Mesenchymal stem cell (in vitro differentiated cells and primary cell): ENCODE results near the gene NRAS.

Source experiments
- DNase-seq: peaks from one replicate; pipeline ENCODE4 v3.0.0-alpha.2; 2013
- H2AFZ ChIP-seq: one replicate; pipeline ENCODE4 v1.6.1; 2013; ENCODE audit warnings: low read depth, mild to moderate bottlenecking, control low read depth, inconsistent platforms, low read length, moderate library complexity
- H2AK5ac ChIP-seq: 2 replicates; pipeline ENCODE4 v1.6.1; 2013; ENCODE audit warnings: low read length, moderate library complexity, mild to moderate bottlenecking, inconsistent platforms; ENCODE audit not compliant: severe bottlenecking
- H2BK120ac ChIP-seq: one replicate; pipeline ENCODE4 v1.6.1; 2013; ENCODE audit warnings: low read depth, mild to moderate bottlenecking, inconsistent platforms, low read length, moderate library complexity
- H2BK12ac ChIP-seq, 2 experiments: one replicate each; pipeline ENCODE4 v1.6.1; 2013; ENCODE audit warnings: inconsistent platforms in 2 of 2, low read length in 2 of 2, mild to moderate bottlenecking in 2 of 2, moderate library complexity in 2 of 2, control low read depth in 1 of 2
- H2BK15ac ChIP-seq: one replicate; pipeline ENCODE4 v1.6.1; 2013; ENCODE audit warnings: mild to moderate bottlenecking, low read depth, inconsistent platforms; ENCODE audit not compliant: poor library complexity, severe bottlenecking
- H2BK5ac ChIP-seq: 2 replicates; pipeline ENCODE4 v1.6.1; 2013; ENCODE audit warnings: low read depth, mild to moderate bottlenecking, low read length, control low read depth, inconsistent platforms; ENCODE audit not compliant: poor library complexity, severe bottlenecking
- H3K14ac ChIP-seq, 2 experiments: one replicate each; pipeline ENCODE4 v1.6.1; 2013; ENCODE audit warnings: inconsistent platforms in 2 of 2, low read length in 2 of 2, control low read depth in 1 of 2, mild to moderate bottlenecking in 1 of 2, moderate library complexity in 1 of 2
- H3K18ac ChIP-seq, 2 experiments: one replicate each; pipeline ENCODE4 v1.6.1; 2013; ENCODE audit warnings: inconsistent platforms in 2 of 2, low read length in 2 of 2, control low read depth in 1 of 2, low read depth in 1 of 2, mild to moderate bottlenecking in 1 of 2
- H3K23ac ChIP-seq, 2 experiments: one replicate each; pipeline ENCODE4 v1.6.1; 2013; ENCODE audit warnings: inconsistent platforms in 2 of 2, low read length in 2 of 2, mild to moderate bottlenecking in 2 of 2, moderate library complexity in 2 of 2, control low read depth in 1 of 2
- H3K27ac ChIP-seq: 2 replicates; pipeline ENCODE4 v1.5.1; 2013; ENCODE audit warnings: mild to moderate bottlenecking, moderate library complexity, low read length, control low read depth, inconsistent platforms; ENCODE audit not compliant: poor library complexity, severe bottlenecking
- H3K27me3 ChIP-seq, 2 experiments: 2 replicates each; pipeline versions ENCODE4 v1.6.1 to v1.7.0; 2013; ENCODE audit warnings: low read length in 2 of 2, mild to moderate bottlenecking in 2 of 2, moderate library complexity in 2 of 2, control low read depth in 1 of 2, inconsistent platforms in 1 of 2; ENCODE audit not compliant: control insufficient read depth in 1 of 2, insufficient read depth in 1 of 2
- H3K36me3 ChIP-seq, 2 experiments: 2 replicates each; pipeline versions ENCODE4 v1.6.1 to v1.7.0; 2013; ENCODE audit warnings: low read length in 2 of 2, control low read depth in 1 of 2, inconsistent platforms in 1 of 2, low read depth in 1 of 2, mild to moderate bottlenecking in 1 of 2; ENCODE audit not compliant: insufficient read depth in 2 of 2, control insufficient read depth in 1 of 2
- H3K4ac ChIP-seq, 2 experiments: one replicate each; pipeline ENCODE4 v1.6.1; 2013; ENCODE audit warnings: inconsistent platforms in 2 of 2, low read length in 2 of 2, mild to moderate bottlenecking in 2 of 2, moderate library complexity in 2 of 2, control low read depth in 1 of 2, low read depth in 1 of 2
- H3K4me1 ChIP-seq: 2 replicates; pipeline ENCODE4 v1.6.1; 2013; ENCODE audit warnings: low read depth, low read length, control low read depth; ENCODE audit not compliant: control insufficient read depth, insufficient read depth
- H3K4me2 ChIP-seq: 2 replicates; pipeline ENCODE4 v1.6.1; 2013; ENCODE audit warnings: low read length, mild to moderate bottlenecking, inconsistent platforms; ENCODE audit not compliant: poor library complexity, severe bottlenecking
- H3K4me3 ChIP-seq, 2 experiments: 2 replicates each; pipeline versions ENCODE4 v1.5.1 to v1.7.0; 2013; ENCODE audit warnings: low read length in 2 of 2, mild to moderate bottlenecking in 2 of 2, control low read depth in 1 of 2, low read depth in 1 of 2; ENCODE audit not compliant: insufficient read depth in 1 of 2
- H3K79me1 ChIP-seq: replicated peaks from 2 replicates; pipeline ENCODE4 v1.6.1; 2013; ENCODE audit warnings: mild to moderate bottlenecking, control low read depth, low read length, inconsistent platforms; ENCODE audit not compliant: poor library complexity, severe bottlenecking
- H3K9ac ChIP-seq: 2 replicates; pipeline ENCODE4 v1.7.0; 2013; ENCODE audit warnings: mild to moderate bottlenecking, low read length, moderate library complexity
- H3K9me3 ChIP-seq: 2 replicates; pipeline ENCODE4 v1.7.0; 2013; ENCODE audit warnings: mild to moderate bottlenecking, low read length; ENCODE audit not compliant: control insufficient read depth
- H4K8ac ChIP-seq: one replicate; pipeline ENCODE4 v1.6.1; 2013; ENCODE audit warnings: inconsistent platforms, mild to moderate bottlenecking, low read length, moderate library complexity
- H4K91ac ChIP-seq: one replicate; pipeline ENCODE4 v1.6.1; 2013; ENCODE audit warnings: mild to moderate bottlenecking, low read length, inconsistent platforms
- WGBS: methylation state at CpG from one replicate; pipeline ENCODE4 v1.1.7; 2013; ENCODE audit warnings: mixed read lengths; 5-methylcytosine and 5-hydroxymethylcytosine counted together

NRAS gene

GRCh38 chr1:114695430-114696058 is 21.0 kb downstream of the NRAS start, which contains the start of gene AMPD1:
Gene AMPD1 (minus strand): TSS chr1:114695546. CDS start chr1:114695471, 75 bp downstream.
- DNase-seq, result peak; percentile 29
- H3K18ac ChIP-seq, result no peak within 1 kb of the TSS
- H3K27me3 ChIP-seq, result peaks cover 0 to 5% of the 10 kb centered on the region in 2 experiments
- H4K91ac ChIP-seq, result no peak within 1 kb of the TSS
- no peak within 1 kb of the TSS for H3K4ac ChIP-seq
- H2AK5ac ChIP-seq, result no peak within 1 kb of the TSS
- no peak within 1 kb of the TSS for H2BK5ac ChIP-seq
- H2BK15ac ChIP-seq, result no peak within 1 kb of the TSS
- WGBS, result 83% methylated on average over 3 of the region's 6 CpGs
- H3K14ac ChIP-seq, result no peak within 1 kb of the TSS
- no peaks in the 10 kb centered on the region for H3K4me1 ChIP-seq
- no peak within 1 kb of the TSS for H3K4me3 ChIP-seq
- H3K9me3 ChIP-seq, result no peaks in the 10 kb centered on the region
- no peaks in the 10 kb centered on the region for H3K79me1 ChIP-seq
- no peak within 1 kb of the TSS for H3K9ac ChIP-seq
- no peak within 1 kb of the TSS for H3K23ac ChIP-seq
- no peak within 1 kb of the TSS for H3K4me2 ChIP-seq
- H2AFZ ChIP-seq, result no peak within 1 kb of the TSS
- no peaks in the 10 kb centered on the region for H3K36me3 ChIP-seq
- H4K8ac ChIP-seq, result no peak within 1 kb of the TSS
- H2BK120ac ChIP-seq, result no peak within 1 kb of the TSS
- H2BK12ac ChIP-seq, result no peak within 1 kb of the TSS
- no peak within 1 kb of the TSS for H3K27ac ChIP-seq

- no peak overlapping the region for H3K9ac ChIP-seq
- H2BK15ac ChIP-seq, result no peak overlapping the region
- H4K8ac ChIP-seq, result no peak overlapping the region
- no peak overlapping the region for H3K14ac ChIP-seq
- no peak overlapping the region for H3K4ac ChIP-seq
- H3K4me2 ChIP-seq, result no peak overlapping the region
- no peak overlapping the region for H2BK120ac ChIP-seq
- no peak overlapping the region for H3K23ac ChIP-seq
- no peak overlapping the region for H2BK12ac ChIP-seq
- H3K36me3 ChIP-seq, result no peaks in the 10 kb centered on the region
- WGBS, result 82% methylated on average over 5 of the region's 9 CpGs
- H3K9me3 ChIP-seq, result no peaks in the 10 kb centered on the region
- H3K4me1 ChIP-seq, result no peaks in the 10 kb centered on the region
- no peak overlapping the region for H3K4me3 ChIP-seq
- no peak overlapping the region for H2AK5ac ChIP-seq
- H2BK5ac ChIP-seq, result no peak overlapping the region
- no peak overlapping the region for H4K91ac ChIP-seq
- H3K79me1 ChIP-seq, result no peaks in the 10 kb centered on the region
- no peak overlapping the region for H3K18ac ChIP-seq
- no peak for DNase-seq
- H2AFZ ChIP-seq, result no peak overlapping the region
- peaks cover 5% of the 10 kb centered on the region in 2 experiments for H3K27me3 ChIP-seq
- no peak overlapping the region for H3K27ac ChIP-seq
Observed at GRCh38 chr1:114694540-114695310, 21.8 kb downstream of the NRAS start.

GRCh38 chr1:114692947-114693346 is 23.6 kb downstream of the NRAS start:
- Histone ChIP-seq H3K4me3 (no peak overlapping the region), H2AFZ (no peak overlapping the region), H3K36me3 (no peaks in the 10 kb centered on the region), H3K4ac (no peak overlapping the region), H3K14ac (no peak overlapping the region), H3K27ac (no peak overlapping the region), H2BK12ac (no peak overlapping the region), H4K8ac (no peak overlapping the region), H3K4me1 (no peaks in the 10 kb centered on the region), H3K4me2 (no peak overlapping the region), H2BK5ac (no peak overlapping the region), H2BK120ac (no peak overlapping the region), H4K91ac (no peak overlapping the region), H3K79me1 (no peaks in the 10 kb centered on the region), H3K18ac (no peak overlapping the region), H3K23ac (no peak overlapping the region), H2BK15ac (no peak overlapping the region), H3K9me3 (no peaks in the 10 kb centered on the region), H3K9ac (no peak overlapping the region), H2AK5ac (no peak overlapping the region), H3K27me3 (peaks cover 18 to 20% of the 10 kb centered on the region in 2 experiments)
- WGBS, result 75% methylated on average over 2 of the region's 3 CpGs
- DNase-seq, result no peak

- H4K8ac ChIP-seq, result no peak overlapping the region
- H3K36me3 ChIP-seq, result no peaks in the 10 kb centered on the region
- no peaks in the 10 kb centered on the region for H3K4me1 ChIP-seq
- H2AK5ac ChIP-seq, result no peak overlapping the region
- no peak overlapping the region for H2BK15ac ChIP-seq
- H3K9me3 ChIP-seq, result no peaks in the 10 kb centered on the region
- 100% methylated on average over 1 of the region's 2 CpGs for WGBS
- no peak overlapping the region for H3K14ac ChIP-seq
- H3K9ac ChIP-seq, result no peak overlapping the region
- H2BK120ac ChIP-seq, result no peak overlapping the region
- H2AFZ ChIP-seq, result no peak overlapping the region
- no peak overlapping the region for H2BK5ac ChIP-seq
- H3K4me3 ChIP-seq, result no peak overlapping the region
- no peak for DNase-seq
- H3K23ac ChIP-seq, result no peak overlapping the region
- H3K27ac ChIP-seq, result no peak overlapping the region
- no peak overlapping the region for H2BK12ac ChIP-seq
- no peak overlapping the region for H3K18ac ChIP-seq
- no peak overlapping the region for H4K91ac ChIP-seq
- H3K79me1 ChIP-seq, result no peaks in the 10 kb centered on the region
- no peak overlapping the region for H3K4ac ChIP-seq
- peaks cover 27 to 35% of the 10 kb centered on the region in 2 experiments for H3K27me3 ChIP-seq
- H3K4me2 ChIP-seq, result no peak overlapping the region
Observed at GRCh38 chr1:114691061-114691460, 25.5 kb downstream of the NRAS start.
